HepG2 (cell line): Measurements from ENCODE around the gene TMEM253. TPM values are rescaled to one million over a fixed set of nuclear protein-coding genes. Genes with fewer than 3 reads are reported as not detected.

Experiments
- GABPB1 ChIP-seq: IDR thresholded peaks from 2 replicates; pipeline ENCODE4 v1.6.1; 2016; ENCODE audit warnings: mild to moderate bottlenecking, missing genetic modification reagents, moderate library complexity, missing compliant biosample characterization
- GPN1 ChIP-seq: sonication (generic); formaldehyde crosslinking; IDR thresholded peaks from 2 replicates; pipeline ENCODE4 v1.5.1; 2020; ENCODE audit warnings: missing genetic modification reagents, borderline replicate concordance
- GZF1 ChIP-seq: sonication (generic); formaldehyde crosslinking; IDR thresholded peaks from 2 replicates; pipeline ENCODE4 v1.5.1; 2020; ENCODE audit warnings: mild to moderate bottlenecking, missing genetic modification reagents
- IRF2 ChIP-seq: IDR thresholded peaks from 2 replicates; pipeline ENCODE4 v1.6.1; 2018; ENCODE audit warnings: missing genetic modification reagents, missing compliant biosample characterization
- KDM2A ChIP-seq: sonication (generic); formaldehyde crosslinking; IDR thresholded peaks from 2 replicates; pipeline ENCODE4 v1.4.0; 2020; ENCODE audit warnings: low read depth, missing genetic modification reagents, borderline replicate concordance
- MTERF4 ChIP-seq: sonication (generic); formaldehyde crosslinking; IDR thresholded peaks from 2 replicates; pipeline ENCODE4 v1.8.0; 2023; ENCODE audit warnings: mild to moderate bottlenecking, missing genetic modification reagents
- MZF1 ChIP-seq: sonication (generic); formaldehyde crosslinking; IDR thresholded peaks from 2 replicates; pipeline ENCODE4 v1.8.1; 2023; ENCODE audit warnings: mild to moderate bottlenecking, missing genetic modification reagents, borderline replicate concordance
- SIN3B ChIP-seq: fragments of 150-350 bp; IDR thresholded peaks from 2 replicates; pipeline ENCODE4 v1.6.1; 2014; ENCODE audit warnings: low read length
- ZFP36 ChIP-seq: fragments of 150-350 bp; IDR thresholded peaks from 2 replicates; pipeline ENCODE4 v1.6.1; 2018; ENCODE audit warnings: borderline replicate concordance, low read length, low read depth; ENCODE audit not compliant: partially characterized antibody
- ZKSCAN1 ChIP-seq: fragments of 150-350 bp; IDR thresholded peaks from 2 replicates; pipeline ENCODE4 v1.6.1; 2014; ENCODE audit warnings: low read length
- ZNF280D ChIP-seq: sonication (generic); formaldehyde crosslinking; IDR thresholded peaks from 2 replicates; pipeline ENCODE4 v1.5.1; 2020; ENCODE audit warnings: mild to moderate bottlenecking, missing genetic modification reagents
- ZNF281 ChIP-seq: sonication (generic); formaldehyde crosslinking; IDR thresholded peaks from 2 replicates; pipeline ENCODE4 v1.4.0; 2020; ENCODE audit warnings: missing genetic modification reagents, borderline replicate concordance
- ZNF564 ChIP-seq: sonication (generic); formaldehyde crosslinking; IDR thresholded peaks from 2 replicates; pipeline ENCODE4 v1.8.1; 2023; ENCODE audit warnings: mild to moderate bottlenecking, missing genetic modification reagents
- ZSCAN21 ChIP-seq: sonication (generic); formaldehyde crosslinking; IDR thresholded peaks from 2 replicates; pipeline ENCODE4 v1.8.0; 2022; ENCODE audit warnings: mild to moderate bottlenecking, missing genetic modification reagents, moderate library complexity, borderline replicate concordance
- polyA plus RNA-seq, 8 experiments: library from polyadenylated mRNA; depleted of rRNA in 3 of 8; stranded (reverse) in 7 of 8; unstranded in 1 of 8; fragments of >200 nt; fragmentation: Illumina TruSeq in 4 of 8; extraction: Trizol in 4 of 8; gene quantifications; 2 replicates each; pipeline versions ENCODE4 v1.2.1 to v1.2.3, GENCODE V29; 2011 to 2016; ENCODE audit warnings: low read depth in 4 of 8, missing spikeins in 1 of 8, mixed read lengths in 1 of 8; ENCODE audit not compliant: insufficient read depth in 1 of 8
- total RNA-seq, 5 experiments: library from RNA; depleted of rRNA; stranded (reverse); fragments of >200 nt; fragmentation: Illumina TruSeq; extraction: Trizol; gene quantifications; 2 replicates each; pipeline ENCODE4 v1.2.3, GENCODE V29; 2016; ENCODE audit warnings: low read depth in 1 of 5
- TF ChIP-seq, protein P1 (sequence below): fragments of 450-650 bp; IDR thresholded peaks from 2 replicates; pipeline ENCODE4 v1.6.1; 2016
- TF ChIP-seq, protein P2 (sequence below): IDR thresholded peaks from 2 replicates; pipeline ENCODE4 v1.6.1; 2018; ENCODE audit warnings: missing genetic modification reagents, mild to moderate bottlenecking, missing compliant biosample characterization
- TF ChIP-seq, protein P3 (sequence below): sonication (generic); formaldehyde crosslinking; IDR thresholded peaks from 2 replicates; pipeline ENCODE4 v1.4.0; 2020; ENCODE audit warnings: missing genetic modification reagents, borderline replicate concordance

Gene TMEM253
- total and polyA plus RNA-seq, 2 of the 13 experiments (the other 11 are each of a cell fraction or from before 2014, with no cell fraction given), result 0.29 to 0.45 TPM

- TF ChIP-seq GZF1 (CRISPR knock-in tag) (0 out of 2 replicates have a peak, but pooled peaks have one; percentile 6), ZSCAN21 (CRISPR knock-in tag) (no peak), MZF1 (no peak), MTERF4 (CRISPR knock-in tag) (peak; percentile 53; the same call in 1 of the 2 replicates), SIN3B (no peak), GABPB1 (CRISPR knock-in tag) (no peak), ZKSCAN1 (no peak), ZFP36 (no peak), ZNF564 (CRISPR knock-in tag) (no peak), ZNF281 (CRISPR knock-in tag) (0 out of 2 replicates have a peak, but pooled peaks have one; percentile 4), GPN1 (CRISPR knock-in tag) (no peak), KDM2A (no peak), ZNF280D (CRISPR knock-in tag) (no peak), IRF2 (CRISPR knock-in tag) (no peak)
- TF ChIP-seq, protein P1, sequence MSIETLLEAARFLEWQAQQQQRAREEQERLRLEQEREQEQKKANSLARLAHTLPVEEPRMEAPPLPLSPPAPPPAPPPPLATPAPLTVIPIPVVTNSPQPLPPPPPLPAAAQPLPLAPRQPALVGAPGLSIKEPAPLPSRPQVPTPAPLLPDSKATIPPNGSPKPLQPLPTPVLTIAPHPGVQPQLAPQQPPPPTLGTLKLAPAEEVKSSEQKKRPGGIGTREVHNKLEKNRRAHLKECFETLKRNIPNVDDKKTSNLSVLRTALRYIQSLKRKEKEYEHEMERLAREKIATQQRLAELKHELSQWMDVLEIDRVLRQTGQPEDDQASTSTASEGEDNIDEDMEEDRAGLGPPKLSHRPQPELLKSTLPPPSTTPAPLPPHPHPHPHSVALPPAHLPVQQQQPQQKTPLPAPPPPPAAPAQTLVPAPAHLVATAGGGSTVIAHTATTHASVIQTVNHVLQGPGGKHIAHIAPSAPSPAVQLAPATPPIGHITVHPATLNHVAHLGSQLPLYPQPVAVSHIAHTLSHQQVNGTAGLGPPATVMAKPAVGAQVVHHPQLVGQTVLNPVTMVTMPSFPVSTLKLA, result no peak
- TF ChIP-seq, protein P2, sequence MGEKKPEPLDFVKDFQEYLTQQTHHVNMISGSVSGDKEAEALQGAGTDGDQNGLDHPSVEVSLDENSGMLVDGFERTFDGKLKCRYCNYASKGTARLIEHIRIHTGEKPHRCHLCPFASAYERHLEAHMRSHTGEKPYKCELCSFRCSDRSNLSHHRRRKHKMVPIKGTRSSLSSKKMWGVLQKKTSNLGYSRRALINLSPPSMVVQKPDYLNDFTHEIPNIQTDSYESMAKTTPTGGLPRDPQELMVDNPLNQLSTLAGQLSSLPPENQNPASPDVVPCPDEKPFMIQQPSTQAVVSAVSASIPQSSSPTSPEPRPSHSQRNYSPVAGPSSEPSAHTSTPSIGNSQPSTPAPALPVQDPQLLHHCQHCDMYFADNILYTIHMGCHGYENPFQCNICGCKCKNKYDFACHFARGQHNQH (CRISPR knock-in tag), result no peak
- TF ChIP-seq, protein P3, sequence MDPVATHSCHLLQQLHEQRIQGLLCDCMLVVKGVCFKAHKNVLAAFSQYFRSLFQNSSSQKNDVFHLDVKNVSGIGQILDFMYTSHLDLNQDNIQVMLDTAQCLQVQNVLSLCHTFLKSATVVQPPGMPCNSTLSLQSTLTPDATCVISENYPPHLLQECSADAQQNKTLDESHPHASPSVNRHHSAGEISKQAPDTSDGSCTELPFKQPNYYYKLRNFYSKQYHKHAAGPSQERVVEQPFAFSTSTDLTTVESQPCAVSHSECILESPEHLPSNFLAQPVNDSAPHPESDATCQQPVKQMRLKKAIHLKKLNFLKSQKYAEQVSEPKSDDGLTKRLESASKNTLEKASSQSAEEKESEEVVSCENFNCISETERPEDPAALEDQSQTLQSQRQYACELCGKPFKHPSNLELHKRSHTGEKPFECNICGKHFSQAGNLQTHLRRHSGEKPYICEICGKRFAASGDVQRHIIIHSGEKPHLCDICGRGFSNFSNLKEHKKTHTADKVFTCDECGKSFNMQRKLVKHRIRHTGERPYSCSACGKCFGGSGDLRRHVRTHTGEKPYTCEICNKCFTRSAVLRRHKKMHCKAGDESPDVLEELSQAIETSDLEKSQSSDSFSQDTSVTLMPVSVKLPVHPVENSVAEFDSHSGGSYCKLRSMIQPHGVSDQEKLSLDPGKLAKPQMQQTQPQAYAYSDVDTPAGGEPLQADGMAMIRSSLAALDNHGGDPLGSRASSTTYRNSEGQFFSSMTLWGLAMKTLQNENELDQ (CRISPR knock-in tag), result no peak
Observed at GRCh38 chr14:21107283-21107800, 6.5 kb downstream of the TMEM253 start (continued).
